GM12878 (cell line): ENCODE measurements around the gene KNSTRN. TPM values are rescaled to one million over a fixed set of nuclear protein-coding genes. Genes with fewer than 3 reads are reported as not detected.

ENCODE experiments used
- ATAC-seq: fragments of 200-7000 bp; cut with Tn5 transposase; 3 replicates; pipeline ENCODE4 v1.9.1; 2020; ENCODE audit warnings: mild to moderate bottlenecking, moderate library complexity
- Bru-seq: library from RNA; stranded (reverse); fragments of 400-500 nt; gene quantifications from one replicate; lab custom pipeline; 2021; lab: Mats Ljungman, UMichigan
- BruChase-seq, 2 experiments: library from RNA; stranded (reverse); fragments of 400-500 nt; gene quantifications; one replicate each; lab custom pipeline; 2021; lab: Mats Ljungman, UMichigan
- BruUV-seq: library from RNA; stranded (reverse); fragments of 400-500 nt; replicated peaks from 2 replicates; lab custom pipeline; 2021; lab: Mats Ljungman, UMichigan
- CTCF ChIA-PET: fragments of 300-600 bp; sonication (Branson Sonifier 250); formaldehyde crosslinking; extraction: SDS; loops from one replicate; lab custom pipeline; 2021; ENCODE audit warnings: inconsistent platforms; lab: Yijun Ruan, JAX
- POLR2A ChIA-PET: fragments of 350-600 bp; formaldehyde crosslinking; extraction: SDS; loops from one replicate; lab custom pipeline; 2021; ENCODE audit warnings: inconsistent platforms; lab: Charles Lee
- RAD21 ChIA-PET: fragments of 300-600 bp; sonication (Branson Sonifier 250); formaldehyde crosslinking; loops from one replicate; lab custom pipeline; 2023; ENCODE audit warnings: antibody characterized with exemption; ENCODE audit not compliant: unreplicated experiment; lab: Charles Lee
- SMC1A ChIA-PET: fragments of 300-600 bp; sonication (Branson Sonifier 250); formaldehyde crosslinking; loops from one replicate; lab custom pipeline; 2023; ENCODE audit not compliant: unreplicated experiment, uncharacterized antibody; lab: Charles Lee
- DNase-seq: peaks from one replicate; pipeline ENCODE4 v3.0.0-alpha.2; 2011; ENCODE audit warnings: low read depth, low spot score
- FAIRE-seq: peaks from 3 replicates; lab custom pipeline; 2011; peaks lifted over from hg19 to GRCh38; lab: Jason Lieb, UNC
- H2AFZ ChIP-seq: 2 replicates; pipeline ENCODE4 v1.6.0; 2011; ENCODE audit warnings: low read depth, low read length, control low read depth; ENCODE audit not compliant: control insufficient read depth
- H3K27ac ChIP-seq: 2 replicates; pipeline ENCODE4 v1.5.1; 2011; ENCODE audit warnings: control low read depth; ENCODE audit not compliant: control insufficient read depth, insufficient read depth
- H3K27me3 ChIP-seq, 2 experiments: replicated peaks in 1 of 2; 2 replicates each; pipeline versions ENCODE4 v1.6.0 to v1.6.1; 2011; ENCODE audit warnings: low read length in 1 of 2; ENCODE audit not compliant: control insufficient read depth in 2 of 2, insufficient read depth in 2 of 2
- H3K36me3 ChIP-seq, 2 experiments: 2 replicates each; pipeline ENCODE4 v1.5.1; 2011; ENCODE audit warnings: low read length in 1 of 2; ENCODE audit not compliant: control insufficient read depth in 2 of 2, insufficient read depth in 2 of 2
- H3K4me1 ChIP-seq: 2 replicates; pipeline ENCODE4 v1.6.1; 2011; ENCODE audit warnings: mild to moderate bottlenecking, low read length, moderate library complexity, mixed read lengths; ENCODE audit not compliant: control insufficient read depth, insufficient read depth
- H3K4me2 ChIP-seq: 2 replicates; pipeline ENCODE4 v1.6.0; 2011; ENCODE audit warnings: control low read depth; ENCODE audit not compliant: control insufficient read depth, insufficient read depth
- H3K4me3 ChIP-seq: fragments of 200-600 bp; sonication (generic); 2 replicates; pipeline ENCODE4 v1.5.1; 2016
- H3K79me2 ChIP-seq: 2 replicates; pipeline ENCODE4 v1.6.0; 2011; ENCODE audit warnings: low read length; ENCODE audit not compliant: control insufficient read depth, insufficient read depth
- H3K9ac ChIP-seq: 2 replicates; pipeline ENCODE4 v1.8.0; 2011; ENCODE audit warnings: low read length, control low read depth, mixed read lengths; ENCODE audit not compliant: control insufficient read depth, insufficient read depth
- H3K9me3 ChIP-seq: replicated peaks from 3 replicates; pipeline ENCODE4 v1.5.1; 2011; ENCODE audit warnings: mild to moderate bottlenecking, low read length; ENCODE audit not compliant: control insufficient read depth, insufficient read depth
- H4K20me1 ChIP-seq: 2 replicates; pipeline ENCODE4 v1.6.0; 2011; ENCODE audit not compliant: control insufficient read depth, insufficient read depth
- BCL11A ChIP-seq: IDR thresholded peaks from 2 replicates; pipeline ENCODE4 v1.6.1; 2011; ENCODE audit warnings: low read depth, low read length
- CREB1 ChIP-seq: IDR thresholded peaks from 2 replicates; pipeline ENCODE4 v1.6.1; 2012; ENCODE audit warnings: low read depth, mild to moderate bottlenecking, inconsistent platforms
- EGR1 ChIP-seq, 2 experiments: IDR thresholded peaks; 1 replicate in 1 of 2; 2 replicates in 1 of 2; pipeline ENCODE4 v1.6.1; 2011 to 2012; ENCODE audit warnings: low read depth in 2 of 2, low read length in 2 of 2, borderline replicate concordance in 1 of 2, mild to moderate bottlenecking in 1 of 2, moderate library complexity in 1 of 2
- GATAD2B ChIP-seq: fragments of 450-650 bp; conservative IDR thresholded peaks from 2 replicates; pipeline ENCODE4 v1.6.1; 2017; ENCODE audit warnings: low read depth, mild to moderate bottlenecking, moderate library complexity
- HCFC1 ChIP-seq: fragments of 150-350 bp; IDR thresholded peaks from 2 replicates; pipeline ENCODE4 v1.6.1; 2014; ENCODE audit warnings: low read length
- HDGF ChIP-seq: fragments of 450-650 bp; IDR thresholded peaks from 2 replicates; pipeline ENCODE4 v1.6.1; 2016; ENCODE audit warnings: antibody characterized with exemption
- PAX5 ChIP-seq: IDR thresholded peaks from 2 replicates; pipeline ENCODE4 v1.6.1; 2011; ENCODE audit warnings: low read depth, low read length, borderline replicate concordance
- POLR2AphosphoS2 ChIP-seq: IDR thresholded peaks from 2 replicates; pipeline ENCODE4 v1.6.1; 2011; ENCODE audit warnings: low read depth, mild to moderate bottlenecking, low read length, improper control_type of control experiment, moderate library complexity
- RFX5 ChIP-seq: IDR thresholded peaks from 2 replicates; pipeline ENCODE4 v1.6.1; 2011; ENCODE audit warnings: low read depth, low read length, improper control_type of control experiment
- SRF ChIP-seq, 2 experiments: IDR thresholded peaks; 2 replicates each; pipeline ENCODE4 v1.6.1; 2011; ENCODE audit warnings: low read depth in 2 of 2, low read length in 2 of 2, mild to moderate bottlenecking in 1 of 2, moderate library complexity in 1 of 2
- TCF3 ChIP-seq: IDR thresholded peaks from 2 replicates; pipeline ENCODE4 v1.6.1; 2012; ENCODE audit warnings: low read depth, mild to moderate bottlenecking, low read length, borderline replicate concordance; ENCODE audit not compliant: insufficient read depth
- ZNF384 ChIP-seq: IDR thresholded peaks from 2 replicates; pipeline ENCODE4 v1.6.1; 2012; ENCODE audit warnings: low read depth, mild to moderate bottlenecking, low read length, improper control_type of control experiment, borderline replicate concordance
- WGBS: methylation state at CpG from one replicate; pipeline ENCODE4 v1.1.6; 2016; ENCODE audit warnings: low lambda C conversion rate; ENCODE audit not compliant: insufficient replicate concordance, insufficient coverage; ENCODE audit errors: missing lambda C conversion rate; 5-methylcytosine and 5-hydroxymethylcytosine counted together
- in situ Hi-C: fragments of 300-500 bp; cut with MboI; formaldehyde crosslinking; loops from 9 replicates; pipeline ENCODE4 v1.14.3; 2018; ENCODE audit warnings: mixed read lengths
- intact Hi-C: fragments of 100-400 bp; cut with micrococcal nuclease; formaldehyde crosslinking; loops from one replicate; pipeline ENCODE4 v1.14.2; 2022; ENCODE audit not compliant: unreplicated experiment
- long read RNA-seq, 2 experiments: library from polyadenylated mRNA; unstranded; transcript quantifications; one replicate each; pipeline ENCODE4 v2.0.0, GENCODE V29; 2019 to 2020
- polyA minus RNA-seq, 3 experiments: library from RNA; depleted of rRNA, polyadenylated mRNA; stranded (reverse); fragments of >200 nt; gene quantifications; 2 replicates each; pipeline ENCODE4 v1.2.3, GENCODE V29; 2011
- polyA plus RNA-seq, 11 experiments: library from polyadenylated mRNA; depleted of rRNA in 4 of 11; unstranded in 6 of 11; stranded (reverse) in 5 of 11; fragments of >200 nt; fragmentation: Nextera tagmentation in 4 of 11; fragmentation: Illumina TruSeq in 1 of 11; extraction: Ambion mirVana in 4 of 11; extraction: Trizol in 1 of 11; gene quantifications; 1 replicate in 1 of 11; 2 replicates in 10 of 11; pipeline versions ENCODE4 v1.2.1 to v1.2.3, GENCODE V29; 2011 to 2016; ENCODE audit warnings: inconsistent platforms in 2 of 11, missing spikeins in 2 of 11, low read depth in 1 of 11
- total RNA-seq, 4 experiments: library from RNA; depleted of rRNA in 3 of 4; stranded (reverse); fragments of >200 nt in 3 of 4; fragmentation: Illumina TruSeq in 1 of 4; extraction: Trizol in 1 of 4; gene quantifications; 2 replicates each; pipeline versions ENCODE4 v1.2.1 to v1.2.3, GENCODE V29; 2013 to 2021
- TF ChIP-seq, protein P1 (sequence below): fragments of 450-650 bp; IDR thresholded peaks from 2 replicates; pipeline ENCODE4 v1.6.1; 2016; ENCODE audit warnings: mild to moderate bottlenecking
- TF ChIP-seq, protein P2 (sequence below): IDR thresholded peaks from 2 replicates; pipeline ENCODE4 v1.6.1; 2011; ENCODE audit warnings: low read depth, low read length, improper control_type of control experiment, borderline replicate concordance

Gene KNSTRN, protein sequence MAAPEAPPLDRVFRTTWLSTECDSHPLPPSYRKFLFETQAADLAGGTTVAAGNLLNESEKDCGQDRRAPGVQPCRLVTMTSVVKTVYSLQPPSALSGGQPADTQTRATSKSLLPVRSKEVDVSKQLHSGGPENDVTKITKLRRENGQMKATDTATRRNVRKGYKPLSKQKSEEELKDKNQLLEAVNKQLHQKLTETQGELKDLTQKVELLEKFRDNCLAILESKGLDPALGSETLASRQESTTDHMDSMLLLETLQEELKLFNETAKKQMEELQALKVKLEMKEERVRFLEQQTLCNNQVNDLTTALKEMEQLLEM
- 36.3 and 44.8 TPM in 2 replicates for total RNA-seq (2013; cell fraction: nucleolus; rRNA removed)
- total RNA-seq (2014; rRNA removed) (50.3 and 51.7 TPM in 2 replicates), total RNA-seq (2014; rRNA removed; fragmentation: Illumina TruSeq; extraction: Trizol) (63.4 and 72.1 TPM in 2 replicates), total RNA-seq (2021) (38.1 and 39.4 TPM in 2 replicates), polyA plus RNA-seq (2011; rRNA removed) (35.5 and 51.2 TPM in 2 replicates), polyA plus RNA-seq (2014; fragmentation: Illumina TruSeq; extraction: Trizol) (57.5 and 60.4 TPM in 2 replicates), polyA plus RNA-seq (2014; fragmentation: Nextera tagmentation; extraction: Ambion mirVana) (10 to 100 TPM; 30.3 to 37.3 TPM), polyA plus RNA-seq (2014; rRNA removed) (41.8 and 42.6 TPM in 2 replicates), polyA plus RNA-seq (2016; fragmentation: Nextera tagmentation; extraction: Ambion mirVana) (10 to 100 TPM; 63.3 to 64.5 TPM), polyA minus RNA-seq (2011; rRNA and poly(A)+ RNA removed) (38.5 and 53.4 TPM in 2 replicates), Bru-seq, nascent RNA (percentile 76 among the genes with signal in this experiment), BruChase-seq, experiment 1, labeled RNA remaining after a 6-hour chase (percentile 77 among the genes with signal in this experiment), BruChase-seq, experiment 2, labeled RNA remaining after a 2-hour chase (percentile 77 among the genes with signal in this experiment)
- 13.4 TPM for polyA plus RNA-seq (2011; ENCODE audit: low read depth)
- 19.7 and 20.1 TPM in 2 replicates for polyA plus RNA-seq (2011; cell fraction: cytosol; rRNA removed)
- polyA plus RNA-seq (2011; cell fraction: nucleus; rRNA removed) = 17.5 and 24.4 TPM in 2 replicates
- 13.8 and 20.9 TPM in 2 replicates for polyA plus RNA-seq (2012)
- polyA minus RNA-seq (2011; cell fraction: cytosol; rRNA and poly(A)+ RNA removed) = 8.0 and 16.4 TPM in 2 replicates
- polyA minus RNA-seq (2011; cell fraction: nucleus; rRNA and poly(A)+ RNA removed) = 9.8 and 16.9 TPM in 2 replicates
- long read RNA-seq, experiment 1, transcript KNSTRN-201 (9 exons, 1,714 nt) = major isoform, 33 of 40 reads
- long read RNA-seq, experiment 1, partial matches to known transcripts = 1 of 40 reads
- long read RNA-seq, experiment 1, other reads (novel, unspliced or antisense) = 1 of 40 reads
- long read RNA-seq, experiment 2, transcript KNSTRN-201 (9 exons, 1,714 nt) = major isoform, 216 of 244 reads
- long read RNA-seq, experiment 2, transcript KNSTRN-212 (9 exons, 1,598 nt) = minor isoform, 6 of 244 reads
- long read RNA-seq, experiment 2, partial matches to known transcripts = 6 of 244 reads
- long read RNA-seq, experiment 2, other reads (novel, unspliced or antisense) = 11 of 244 reads

DNA sequence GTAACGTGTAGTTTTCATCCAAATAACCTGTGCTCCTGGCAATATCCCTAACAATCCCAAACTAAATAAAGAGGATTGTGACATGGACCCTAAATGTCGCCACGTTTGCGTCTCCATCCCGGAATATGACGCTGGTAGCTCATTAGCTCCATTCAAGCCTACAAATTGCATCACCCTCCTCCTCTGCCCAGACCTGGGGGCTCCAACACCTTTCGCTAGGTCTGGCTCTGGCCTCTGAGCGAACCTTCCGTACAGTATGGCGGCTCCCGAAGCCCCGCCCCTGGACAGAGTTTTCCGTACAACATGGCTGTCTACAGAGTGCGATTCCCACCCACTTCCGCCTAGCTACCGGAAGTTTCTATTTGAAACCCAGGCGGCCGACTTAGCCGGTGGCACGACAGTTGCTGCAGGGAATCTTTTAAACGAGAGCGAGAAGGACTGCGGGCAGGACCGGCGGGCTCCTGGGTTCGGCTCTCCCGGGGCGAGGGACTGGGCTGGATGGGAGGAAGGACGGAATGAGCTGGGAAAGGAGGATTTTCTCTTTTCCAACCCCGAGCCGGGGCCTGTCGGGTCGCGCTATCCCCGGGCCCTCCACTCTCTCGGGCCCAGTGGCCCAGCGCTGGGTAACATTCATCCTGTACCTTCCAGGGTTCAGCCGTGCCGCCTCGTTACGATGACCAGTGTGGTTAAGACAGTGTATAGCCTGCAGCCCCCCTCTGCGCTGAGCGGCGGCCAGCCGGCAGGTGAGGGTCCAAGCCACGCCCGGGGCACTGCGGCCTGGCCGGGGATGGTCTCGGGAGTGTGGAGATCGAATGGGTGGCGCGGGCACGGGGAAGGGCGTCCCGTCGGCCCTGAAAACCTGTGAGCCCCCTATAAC lies at the start of gene KNSTRN:
Gene KNSTRN, plus strand, starts transcription at position 142 of the 877 bp plus-strand sequence. Its CDS starts 115 bp downstream, at position 257.
- ChIA-PET POLR2A (interaction anchor here (1.0 to 2.1 kb wide), 3 partner anchors 11 to 25 kb away, joined by 3 to 8 read pairs (median 5); no protein-coding TSS in a partner anchor), RAD21 (interaction anchor here (0.7 to 1.2 kb wide), 3 partner anchors 21 to 57 kb away, joined by 3 to 7 read pairs (median 3); no protein-coding TSS in a partner anchor), SMC1A (interaction anchor here (1.0 to 4.0 kb wide), 6 partner anchors 9 to 39 kb away, joined by 3 to 22 read pairs (median 6); partner anchors contain the start of gene IVD), CTCF (interaction anchor here (1.0 to 2.3 kb wide), 7 partner anchors 15 to 60 kb away, joined by 3 to 8 read pairs (median 3); no protein-coding TSS in a partner anchor)
- WGBS = 6% methylated on average over 57 of the region's 57 CpGs
- H3K27ac ChIP-seq = peak within 1 kb of the TSS; percentile 50
- peak within 1 kb of the TSS; percentile 94 for H3K4me2 ChIP-seq
- H3K27me3 ChIP-seq = no peaks in the 10 kb centered on the region
- H3K9ac ChIP-seq = peak within 1 kb of the TSS; percentile 85
- no peaks in the 10 kb centered on the region for H3K9me3 ChIP-seq
- peaks cover 24% of the 10 kb centered on the region for H3K79me2 ChIP-seq
- in situ Hi-C loops = no loop called here
- ATAC-seq (peak; percentile 99), FAIRE-seq (peak; percentile 95), DNase-seq (peak; percentile 63)
- peaks cover 3% of the 10 kb centered on the region; the same call in 1 of the 2 replicates for H3K4me1 ChIP-seq
- peak within 1 kb of the TSS; percentile 96 for H2AFZ ChIP-seq
- H3K4me3 ChIP-seq = peak within 1 kb of the TSS; percentile 90
- H3K36me3 ChIP-seq = peaks cover 5 to 12% of the 10 kb centered on the region in 2 experiments
- BruUV-seq = TSS peak; percentile 87
- intact Hi-C loops = no loop called here
- no peaks in the 10 kb centered on the region for H4K20me1 ChIP-seq
- peak in 1 of 2 experiments; percentile 67; a peak in 1 of 4 replicates for TF ChIP-seq SRF (IDR thresholded peaks at IDR 0.05; ENCODE audit: low read depth in 2 of 2, low read length in 2 of 2)
- TF ChIP-seq, protein P1, sequence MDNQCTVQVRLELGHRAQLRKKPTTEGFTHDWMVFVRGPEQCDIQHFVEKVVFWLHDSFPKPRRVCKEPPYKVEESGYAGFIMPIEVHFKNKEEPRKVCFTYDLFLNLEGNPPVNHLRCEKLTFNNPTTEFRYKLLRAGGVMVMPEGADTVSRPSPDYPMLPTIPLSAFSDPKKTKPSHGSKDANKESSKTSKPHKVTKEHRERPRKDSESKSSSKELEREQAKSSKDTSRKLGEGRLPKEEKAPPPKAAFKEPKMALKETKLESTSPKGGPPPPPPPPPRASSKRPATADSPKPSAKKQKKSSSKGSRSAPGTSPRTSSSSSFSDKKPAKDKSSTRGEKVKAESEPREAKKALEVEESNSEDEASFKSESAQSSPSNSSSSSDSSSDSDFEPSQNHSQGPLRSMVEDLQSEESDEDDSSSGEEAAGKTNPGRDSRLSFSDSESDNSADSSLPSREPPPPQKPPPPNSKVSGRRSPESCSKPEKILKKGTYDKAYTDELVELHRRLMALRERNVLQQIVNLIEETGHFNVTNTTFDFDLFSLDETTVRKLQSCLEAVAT = no peak
- no peak for TF ChIP-seq POLR2AphosphoS2
- peak in 1 of 2 experiments; percentile 59; a peak in 2 of 3 replicates for TF ChIP-seq EGR1 (IDR thresholded peaks at IDR 0.05; ENCODE audit: borderline replicate concordance in 1 of 2, low read depth in 2 of 2, low read length in 2 of 2)
- no peak for TF ChIP-seq CREB1
- no peak for TF ChIP-seq BCL11A
- no peak for TF ChIP-seq ZNF384
- TF ChIP-seq HDGF = no peak
- TF ChIP-seq, protein P2, sequence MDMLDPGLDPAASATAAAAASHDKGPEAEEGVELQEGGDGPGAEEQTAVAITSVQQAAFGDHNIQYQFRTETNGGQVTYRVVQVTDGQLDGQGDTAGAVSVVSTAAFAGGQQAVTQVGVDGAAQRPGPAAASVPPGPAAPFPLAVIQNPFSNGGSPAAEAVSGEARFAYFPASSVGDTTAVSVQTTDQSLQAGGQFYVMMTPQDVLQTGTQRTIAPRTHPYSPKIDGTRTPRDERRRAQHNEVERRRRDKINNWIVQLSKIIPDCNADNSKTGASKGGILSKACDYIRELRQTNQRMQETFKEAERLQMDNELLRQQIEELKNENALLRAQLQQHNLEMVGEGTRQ = no peak
- no peak for TF ChIP-seq RFX5
- no peak for TF ChIP-seq PAX5
- TF ChIP-seq GATAD2B = no peak; the same call in 1 of the 2 replicates
- TF ChIP-seq HCFC1 = peak; percentile 88
- no peak for TF ChIP-seq TCF3
